Germinal center (tissue), 1 donor: ENCODE measurements around the gene ZNF512B.
"Not testable (repeated sequence)": the region's sequence is repeated elsewhere in the genome, so short reads cannot be mapped to it uniquely, and the experiment has no call there.

ENCODE experiments used
- DNase-seq: peaks from one replicate; pipeline ENCODE4 v3.0.0; 2012; ENCODE audit warnings: mixed read lengths, low spot score

The ZNF512B gene

GRCh38 chr20:63969838-63970713, at the start of gene ZNF512B:
Gene ZNF512B (minus strand): TSS chr20:63969930. CDS start chr20:63967950, 1,980 bp downstream.
- DNase-seq = peak; percentile 59

- no peak for DNase-seq
Measured at GRCh38 chr20:64015635-64016034, 45.9 kb upstream of the ZNF512B start.

GRCh38 chr20:64012385-64013154, 42.8 kb upstream of the ZNF512B start:
- DNase-seq = not testable (repeated sequence)

GRCh38 chr20:64011366-64011779, 41.6 kb upstream of the ZNF512B start:
- no peak for DNase-seq

GRCh38 chr20:64010711-64011237, 41.0 kb upstream of the ZNF512B start:
- no peak for DNase-seq

- DNase-seq = no peak
Measured at GRCh38 chr20:64009811-64010387, 40.2 kb upstream of the ZNF512B start.

GRCh38 chr20:64006902-64007301, 37.2 kb upstream of the ZNF512B start:
- no peak for DNase-seq

GRCh38 chr20:64006490-64006889, 36.8 kb upstream of the ZNF512B start:
- no peak for DNase-seq

GRCh38 chr20:64005394-64005793, 35.7 kb upstream of the ZNF512B start:
- no peak for DNase-seq

- no peak for DNase-seq
Measured at GRCh38 chr20:64003960-64004725, 34.4 kb upstream of the ZNF512B start.

GRCh38 chr20:64001607-64002011, 31.9 kb upstream of the ZNF512B start:
- no peak for DNase-seq

- DNase-seq = no peak
Measured at GRCh38 chr20:64000906-64001305, 31.2 kb upstream of the ZNF512B start.

- DNase-seq = no peak
Measured at GRCh38 chr20:63982937-63983336, 13.2 kb upstream of the ZNF512B start.

GRCh38 chr20:63980806-63981728, 11.3 kb upstream of the ZNF512B start, which contains the start of gene PRPF6:
Gene PRPF6 (plus strand): TSS chr20:63981132. CDS start chr20:63981246, 114 bp downstream.
- peak; percentile 98 for DNase-seq

- DNase-seq = no peak
Measured at GRCh38 chr20:63980317-63980805, 10.6 kb upstream of the ZNF512B start.

- peak; percentile 79 for DNase-seq
Measured at GRCh38 chr20:63979557-63980316, 10.0 kb upstream of the ZNF512B start, which contains the start of gene SAMD10. Gene SAMD10 (minus strand): TSS chr20:63979642. CDS start chr20:63979467, 175 bp downstream.

- DNase-seq = no peak
Measured at GRCh38 chr20:63979229-63979556, 9.5 kb upstream of the ZNF512B start.

- peak; percentile 69 for DNase-seq
Measured at GRCh38 chr20:63978319-63979228, 8.8 kb upstream of the ZNF512B start.
